T-helper 9 cell (primary cell): ENCODE measurements around the gene TAS2R60.
"Not testable (repeated sequence)": the region's sequence is repeated elsewhere in the genome, so short reads cannot be mapped to it uniquely, and the experiment has no call there.

Source experiments
- DNase-seq: peaks from one replicate; pipeline ENCODE4 v3.0.0-alpha.2; 2020

TAS2R60 gene

DNA sequence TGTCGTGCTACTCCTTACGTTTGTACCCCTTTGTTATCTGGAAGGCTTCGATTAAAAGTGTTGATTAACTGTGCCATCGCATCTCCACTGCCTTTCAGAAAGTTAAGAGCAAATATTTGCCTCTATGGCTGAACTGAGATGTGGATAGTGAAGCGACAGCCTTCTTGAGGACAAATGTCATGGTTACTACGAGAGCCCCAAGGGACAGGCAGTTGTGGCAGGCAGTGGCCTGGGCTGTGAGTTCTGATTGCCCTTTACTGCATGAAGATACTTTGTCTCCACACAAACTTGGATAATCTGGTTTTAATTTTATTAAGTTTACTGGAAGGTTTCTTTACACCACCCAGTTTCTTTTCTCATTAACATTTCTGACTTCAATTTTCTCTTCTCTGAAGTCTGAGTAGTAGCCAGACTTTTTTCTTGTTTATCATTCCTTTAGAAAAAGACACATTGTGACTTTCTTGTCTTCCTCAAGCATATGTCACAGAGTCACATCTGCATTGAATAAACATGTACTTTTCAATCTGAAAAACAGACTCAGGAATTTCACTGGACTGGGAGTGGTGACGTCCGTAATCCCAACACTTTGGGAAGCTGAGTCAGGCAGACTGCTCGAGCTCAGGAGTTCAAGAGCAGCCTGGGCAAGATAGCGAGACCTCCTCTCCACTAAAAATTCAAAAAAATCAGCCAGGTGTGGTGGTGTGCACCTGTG lies 36.0 kb downstream of the TAS2R60 start:
- no peak for DNase-seq

DNA sequence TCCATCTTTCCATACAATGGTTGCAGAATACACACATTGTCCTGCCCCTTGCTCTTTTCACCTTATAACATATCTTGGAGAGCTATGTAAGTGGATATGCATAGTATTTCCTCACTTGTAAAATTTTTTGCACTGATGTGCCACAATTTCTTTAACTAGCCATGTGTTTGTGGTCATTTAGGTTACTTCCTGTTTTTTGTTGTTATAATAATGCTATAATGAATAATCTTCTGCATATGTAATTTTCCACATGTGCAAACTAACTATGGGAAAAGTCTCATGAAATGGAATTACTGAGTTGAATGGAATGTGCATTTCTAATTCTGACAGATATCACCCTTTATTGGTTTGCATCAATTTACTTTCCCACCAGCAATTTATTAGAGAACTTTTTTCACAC lies 37.2 kb downstream of the TAS2R60 start:
- DNase-seq, result no peak

DNA sequence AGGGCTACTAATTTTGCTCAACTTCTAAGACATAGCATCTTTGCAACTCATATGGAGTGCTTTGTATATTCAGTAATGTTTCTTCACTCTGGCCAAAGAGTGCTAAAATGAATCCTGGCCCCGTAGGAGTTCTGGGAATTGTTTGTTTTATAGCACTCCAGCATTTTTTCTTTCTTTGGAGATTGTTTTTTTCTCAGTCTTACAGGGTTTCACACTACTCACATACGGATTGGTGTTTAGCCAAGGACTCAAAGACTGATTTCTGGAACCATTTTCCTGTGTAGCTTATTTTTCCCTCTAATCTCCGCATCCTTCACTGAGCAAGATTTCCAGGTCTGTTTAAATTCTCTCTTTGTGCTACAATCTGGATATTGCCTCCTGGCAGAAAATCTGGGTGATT lies 40.9 kb downstream of the TAS2R60 start:
- DNase-seq, result no peak

DNA sequence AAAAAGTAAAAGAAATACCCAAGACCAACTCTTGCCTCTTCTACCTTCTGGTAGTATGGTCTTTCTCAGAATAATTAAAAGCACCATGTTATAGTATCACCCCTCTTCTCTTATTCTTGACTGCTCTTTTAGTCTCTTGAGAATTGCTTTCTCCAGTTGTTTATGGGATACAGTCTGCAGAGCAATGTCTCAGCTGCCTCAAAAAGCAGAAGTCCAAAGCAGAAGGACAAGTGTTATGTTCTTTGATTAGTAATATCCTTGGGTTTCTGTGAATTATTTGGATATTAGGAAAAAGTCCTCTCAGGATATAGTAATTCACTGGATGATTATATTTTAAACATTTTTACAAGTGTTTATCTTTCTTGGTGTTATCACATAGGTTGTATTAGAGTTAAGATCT lies 41.8 kb downstream of the TAS2R60 start:
- DNase-seq, result no peak

DNA sequence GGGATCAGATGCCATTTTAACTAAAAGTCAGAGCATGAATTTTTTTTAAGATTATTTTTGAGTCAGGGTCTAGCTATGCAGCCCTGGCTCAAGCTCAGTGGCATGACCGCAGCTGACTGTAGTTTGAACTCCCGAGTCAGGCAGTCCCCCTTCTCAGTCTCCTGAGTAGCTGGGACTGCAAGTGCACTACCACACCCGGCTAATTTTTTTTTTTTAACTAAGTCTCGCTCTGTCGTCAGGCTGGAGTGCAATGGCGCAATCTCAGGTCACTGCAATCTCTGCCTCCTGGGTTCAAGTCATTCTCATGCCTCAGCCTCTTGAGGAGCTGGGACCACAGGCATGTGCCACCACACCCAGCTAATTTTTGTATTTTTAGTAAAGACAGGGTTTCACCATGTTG lies 42.2 kb downstream of the TAS2R60 start:
- no peak for DNase-seq

DNA sequence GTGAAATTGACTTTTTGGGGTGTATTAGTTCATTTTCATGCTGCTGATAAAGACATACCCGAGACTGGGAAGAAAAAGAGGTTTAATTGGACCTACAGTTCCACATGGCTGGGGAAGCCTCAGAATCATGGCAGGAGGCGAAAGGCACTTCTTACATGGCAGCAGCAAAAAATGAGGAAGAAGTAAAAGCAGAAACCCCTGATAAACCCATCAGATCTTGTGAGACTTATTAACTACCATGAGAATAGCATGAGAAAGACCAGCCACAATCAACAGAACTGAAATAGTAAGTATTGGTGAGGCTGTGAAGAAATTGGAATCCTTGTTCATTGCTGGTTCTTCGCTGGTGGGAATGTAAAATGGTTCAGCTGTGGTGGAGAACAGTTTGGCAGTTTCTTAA lies 43.0 kb downstream of the TAS2R60 start:
- not testable (repeated sequence) for DNase-seq

DNA sequence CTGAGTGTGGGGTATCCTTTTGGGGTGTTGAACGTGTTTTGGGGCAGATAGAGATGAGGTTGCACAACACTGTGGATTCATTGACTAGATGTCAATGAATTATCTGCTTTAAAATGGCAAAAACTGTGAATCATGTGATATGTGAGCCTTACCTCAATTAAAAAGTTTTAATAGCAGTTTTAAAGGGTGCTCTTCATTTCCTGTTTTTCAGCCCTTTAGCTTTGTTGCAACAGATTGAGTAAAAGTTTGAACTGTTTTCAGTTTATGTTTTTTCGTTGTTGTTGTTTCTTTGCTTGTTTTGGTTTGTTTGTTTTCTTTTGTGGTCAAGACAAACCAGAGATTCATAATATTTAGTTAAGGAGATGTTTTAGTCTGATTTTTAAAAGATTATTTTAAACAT lies 43.8 kb downstream of the TAS2R60 start:
- no peak for DNase-seq

GRCh38 chr7:143487566-143487965 lies 44.3 kb downstream of the TAS2R60 start:
- no peak for DNase-seq

- DNase-seq, result no peak
Measured at GRCh38 chr7:143490717-143491306, 47.6 kb downstream of the TAS2R60 start.

GRCh38 chr7:143492043-143492471 lies 48.8 kb downstream of the TAS2R60 start:
- no peak for DNase-seq

DNA sequence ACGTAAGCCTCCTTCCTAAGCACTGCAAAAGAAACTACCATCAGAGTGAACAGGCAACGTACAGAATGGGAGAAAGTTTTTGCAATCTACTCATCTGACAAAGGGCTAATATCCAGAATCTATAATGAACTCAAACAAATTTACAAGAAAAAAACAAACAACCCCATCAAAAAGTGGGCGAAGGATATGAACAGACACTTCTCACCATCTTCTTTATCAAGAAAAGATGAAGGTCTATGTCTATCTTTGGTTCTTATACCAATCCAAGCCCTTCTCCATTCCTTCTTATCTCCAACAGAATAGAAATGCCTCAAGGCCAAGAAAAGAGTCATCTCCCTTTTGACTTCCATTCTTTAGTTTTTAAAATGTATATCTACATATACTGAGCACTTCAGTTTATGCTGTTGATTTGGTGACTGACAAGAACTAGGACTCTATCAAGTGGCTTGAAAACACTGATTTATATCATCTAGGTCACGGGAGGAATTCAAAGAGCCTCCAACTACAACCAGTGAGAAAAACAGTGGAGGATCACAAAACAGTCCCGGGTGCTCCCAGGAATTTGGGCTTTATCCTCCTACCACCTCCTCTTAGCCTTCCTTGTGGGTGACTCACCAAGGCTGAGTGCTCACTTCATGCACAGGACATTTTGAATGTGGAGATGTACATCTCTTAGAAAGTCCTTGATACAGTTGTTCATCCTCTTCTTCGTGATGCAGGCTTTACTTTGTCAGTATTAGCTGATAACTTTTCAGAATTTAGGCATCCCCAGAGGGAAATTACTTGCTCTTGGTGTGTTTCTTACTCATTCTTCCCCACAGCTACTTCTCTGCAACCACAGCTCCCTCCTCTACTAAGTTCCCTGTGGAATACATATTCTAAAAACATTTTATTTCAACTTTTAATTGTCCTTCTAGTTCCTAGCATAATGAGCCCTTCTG lies 49.8 kb downstream of the TAS2R60 start:
- DNase-seq, result no peak

DNA sequence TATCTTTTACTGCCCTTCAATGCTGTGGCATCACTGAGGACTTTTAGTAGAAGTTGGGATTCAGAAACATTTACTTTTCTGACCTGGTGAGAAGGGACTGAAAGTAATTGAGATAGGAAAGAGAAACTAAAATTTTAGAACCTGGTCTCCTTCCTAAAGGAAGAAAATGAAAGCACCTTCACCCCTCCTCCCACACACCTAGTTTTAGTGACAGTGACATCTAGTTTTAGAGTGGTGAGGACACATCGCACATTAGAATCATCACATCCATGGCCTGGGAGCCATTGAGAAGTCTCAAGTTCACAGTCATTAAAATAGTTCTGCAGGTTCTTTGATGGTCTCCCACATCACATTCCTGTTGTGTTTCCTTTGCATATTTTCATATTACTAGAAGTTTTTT lies 50.5 kb downstream of the TAS2R60 start:
- no peak for DNase-seq
